ENCODE measurements around the gene SELENOT.
A peak's percentile ranks its signal among the peaks of the same experiment; 100 is the strongest.

The SELENOT gene

GRCh38 chr3:150662410-150663200, 59.5 kb downstream of the SELENOT start:
- no peak for DNase-seq (ENCODE audit: low spot score)

DNA sequence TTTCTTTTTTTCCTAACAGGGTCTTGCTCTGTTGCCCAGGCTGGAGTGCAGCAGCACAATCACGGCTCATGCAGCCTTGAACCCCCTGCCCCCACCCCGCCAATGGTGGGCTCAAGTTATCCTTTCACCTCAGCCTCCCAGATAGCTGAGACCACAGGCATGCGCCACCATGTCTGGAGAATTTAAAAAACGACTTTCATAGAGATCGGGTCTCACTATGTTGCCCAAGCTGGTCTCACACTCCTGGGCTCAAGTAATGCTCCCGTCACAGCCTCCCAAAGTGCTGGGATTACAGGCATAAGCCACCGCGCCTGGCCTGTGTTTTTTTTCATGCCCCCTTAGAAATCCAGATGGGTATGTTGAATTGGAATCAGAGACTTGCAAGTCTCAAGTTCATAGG, 60.3 kb downstream of the SELENOT start:
- DNase-seq (ENCODE audit: low spot score) = no peak

GRCh38 chr3:150666167-150666566, 63.0 kb downstream of the SELENOT start:
- DNase-seq (ENCODE audit: low spot score) = peak; percentile 15

DNA sequence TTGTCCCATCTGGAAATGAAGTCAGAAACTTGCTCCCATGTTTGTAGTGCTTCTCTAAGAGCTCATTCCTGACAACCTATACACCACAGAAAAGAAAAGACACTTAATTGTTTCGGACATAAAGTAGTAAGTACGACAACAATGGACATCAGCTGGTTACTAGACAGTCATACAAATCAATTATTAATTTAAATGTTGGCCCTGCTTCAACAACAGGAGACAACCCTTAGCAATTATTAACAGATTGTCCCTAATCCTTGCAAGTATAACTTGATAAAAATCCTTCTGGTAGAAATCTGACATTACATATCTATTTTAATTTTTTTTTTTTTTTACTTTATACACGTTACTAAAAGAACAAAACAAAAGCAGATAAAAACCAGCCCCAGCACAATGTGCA, 70.8 kb downstream of the SELENOT start:
- no peak for DNase-seq (ENCODE audit: low spot score)

DNA sequence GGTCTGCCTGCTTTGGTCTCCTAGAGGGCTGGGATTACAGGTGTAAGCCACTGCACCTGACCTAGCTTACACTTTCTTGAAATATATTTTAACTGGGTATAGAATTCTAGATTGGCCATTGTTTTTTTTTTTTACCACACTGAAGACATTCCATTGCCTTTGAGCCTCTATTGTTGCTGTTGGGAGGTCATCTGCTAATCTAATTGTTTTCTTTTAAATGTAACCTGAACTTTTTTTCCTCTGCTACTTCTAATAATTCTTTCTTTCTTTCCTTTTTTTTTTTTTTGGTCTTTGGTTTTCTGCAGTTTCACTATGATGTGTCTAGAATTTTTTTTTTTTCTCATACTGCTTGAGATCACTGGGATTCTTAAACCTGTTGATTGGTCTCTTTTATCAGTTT, 72.5 kb downstream of the SELENOT start:
- no peak for DNase-seq (ENCODE audit: low spot score)
